ENCODE measurements around the gene ALKBH2.
A peak's percentile ranks its signal among the peaks of the same experiment; 100 is the strongest.

ALKBH2 gene

DNA sequence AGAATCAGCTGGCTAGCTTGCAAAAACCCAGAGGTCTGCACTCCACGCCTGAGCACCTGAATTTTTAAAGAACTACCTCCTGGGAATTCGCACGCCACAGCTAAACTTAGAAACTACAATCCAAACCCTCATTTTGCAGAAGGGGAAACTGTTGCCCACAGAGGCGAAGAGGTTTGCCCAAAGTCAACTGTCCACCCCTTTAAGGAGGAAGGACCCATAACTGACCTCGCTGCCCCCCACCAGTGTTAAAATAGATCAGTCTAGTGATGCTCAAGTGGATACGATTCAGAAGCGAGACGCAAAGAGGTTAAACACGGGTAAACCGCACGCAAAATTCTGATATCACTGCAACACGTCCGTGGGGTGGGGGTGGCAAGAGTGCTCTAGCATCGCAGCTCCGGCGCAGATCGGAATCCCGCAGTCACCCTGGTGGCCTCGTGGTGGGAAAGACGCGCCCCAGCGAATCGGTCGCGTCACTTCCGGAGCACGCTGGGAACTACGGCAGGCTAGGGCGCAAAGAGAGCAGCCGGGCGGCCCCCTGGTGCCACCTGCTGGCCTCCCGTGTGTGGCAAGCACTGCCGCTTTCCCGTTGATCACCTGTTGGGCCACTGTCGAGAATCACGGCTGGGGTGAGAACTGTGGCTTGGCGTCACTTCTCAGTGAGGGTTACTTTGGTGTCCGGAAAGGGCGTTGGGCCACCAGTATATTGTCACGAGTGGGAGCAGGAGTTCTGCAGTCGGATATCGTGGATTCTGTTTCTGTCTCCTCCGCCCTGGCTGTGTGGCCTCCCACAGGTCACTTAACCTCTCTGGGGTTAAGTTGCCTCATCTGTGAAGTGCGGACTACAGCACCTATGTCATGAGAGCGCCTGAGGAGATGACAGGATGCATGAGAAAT lies at the start of gene ALKBH2:
Gene ALKBH2, minus strand, starts transcription at position 451 of the 897 bp plus-strand sequence. CDS start 686 bp downstream, outside the sequence.
- peak; percentile 90 for DNase-seq (ENCODE audit: low read depth)

DNA sequence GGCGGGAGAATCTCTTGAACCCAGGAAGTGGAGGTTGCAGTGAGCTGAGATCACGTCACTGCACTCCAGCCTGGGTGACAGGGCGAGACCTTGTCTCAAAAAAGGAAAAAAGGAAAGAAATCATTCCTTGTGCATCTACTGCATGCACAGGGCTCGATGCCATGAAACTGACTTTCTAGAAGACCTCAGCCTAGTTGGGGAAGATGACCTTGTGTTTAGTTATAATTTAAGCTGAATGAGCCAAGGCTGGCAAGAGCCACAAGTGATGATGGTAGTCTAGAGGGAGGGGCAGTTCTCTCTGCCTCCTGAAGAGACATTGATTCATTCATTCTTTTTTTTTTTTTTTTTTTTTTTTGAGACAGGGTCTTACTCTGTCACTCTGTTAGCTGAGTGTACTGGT lies 47.3 kb upstream of the ALKBH2 start:
- DNase-seq (ENCODE audit: low read depth): no peak

DNA sequence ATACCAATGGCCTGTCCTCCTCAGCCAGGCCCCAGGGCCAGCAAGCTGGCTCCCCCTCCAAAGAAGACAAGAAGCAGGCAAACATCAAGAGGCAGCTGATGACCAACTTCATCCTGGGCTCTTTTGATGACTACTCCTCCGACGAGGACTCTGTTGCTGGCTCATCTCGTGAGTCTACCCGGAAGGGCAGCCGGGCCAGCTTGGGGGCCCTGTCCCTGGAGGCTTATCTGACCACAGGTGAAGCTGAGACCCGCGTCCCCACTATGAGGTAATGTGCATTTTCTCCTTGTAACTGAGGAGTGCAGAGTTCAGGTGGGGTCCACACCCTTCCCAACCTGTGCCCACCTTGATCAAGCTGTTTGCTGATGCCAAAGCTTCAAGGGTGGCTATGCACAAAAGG lies 46.5 kb upstream of the ALKBH2 start:
- no peak for DNase-seq (ENCODE audit: low read depth)

DNA sequence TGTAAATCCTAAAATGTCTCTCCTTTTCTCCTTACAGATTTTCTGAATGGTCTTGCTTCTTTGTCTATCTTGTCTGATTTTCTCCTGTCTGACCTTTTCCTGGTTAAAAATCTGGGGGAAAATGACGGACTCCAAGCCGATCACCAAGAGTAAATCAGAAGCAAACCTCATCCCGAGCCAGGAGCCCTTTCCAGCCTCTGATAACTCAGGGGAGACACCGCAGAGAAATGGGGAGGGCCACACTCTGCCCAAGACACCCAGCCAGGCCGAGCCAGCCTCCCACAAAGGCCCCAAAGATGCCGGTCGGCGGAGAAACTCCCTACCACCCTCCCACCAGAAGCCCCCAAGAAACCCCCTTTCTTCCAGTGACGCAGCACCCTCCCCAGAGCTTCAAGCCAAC lies 46.1 kb upstream of the ALKBH2 start:
- DNase-seq (ENCODE audit: low read depth): no peak

DNA sequence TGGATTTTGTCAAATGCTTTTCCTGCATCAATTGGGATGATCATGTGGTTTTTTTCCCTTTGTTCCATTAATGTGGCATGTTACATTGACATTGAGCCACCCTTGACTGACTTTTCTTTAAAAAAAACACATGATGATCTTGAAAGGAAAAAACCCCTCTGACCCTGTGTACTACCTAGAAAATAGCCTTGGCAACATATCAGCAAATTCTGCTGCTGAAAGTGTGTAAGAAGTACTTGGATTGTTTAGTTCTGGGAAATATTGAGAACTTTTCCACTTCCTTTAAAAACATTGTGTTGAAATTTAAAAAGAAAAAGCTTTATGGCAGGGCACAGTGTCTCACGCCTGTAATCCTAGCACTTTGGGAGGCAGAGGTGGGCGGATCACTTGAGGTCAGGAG lies 43.8 kb upstream of the ALKBH2 start:
- DNase-seq (ENCODE audit: low read depth): no peak

DNA sequence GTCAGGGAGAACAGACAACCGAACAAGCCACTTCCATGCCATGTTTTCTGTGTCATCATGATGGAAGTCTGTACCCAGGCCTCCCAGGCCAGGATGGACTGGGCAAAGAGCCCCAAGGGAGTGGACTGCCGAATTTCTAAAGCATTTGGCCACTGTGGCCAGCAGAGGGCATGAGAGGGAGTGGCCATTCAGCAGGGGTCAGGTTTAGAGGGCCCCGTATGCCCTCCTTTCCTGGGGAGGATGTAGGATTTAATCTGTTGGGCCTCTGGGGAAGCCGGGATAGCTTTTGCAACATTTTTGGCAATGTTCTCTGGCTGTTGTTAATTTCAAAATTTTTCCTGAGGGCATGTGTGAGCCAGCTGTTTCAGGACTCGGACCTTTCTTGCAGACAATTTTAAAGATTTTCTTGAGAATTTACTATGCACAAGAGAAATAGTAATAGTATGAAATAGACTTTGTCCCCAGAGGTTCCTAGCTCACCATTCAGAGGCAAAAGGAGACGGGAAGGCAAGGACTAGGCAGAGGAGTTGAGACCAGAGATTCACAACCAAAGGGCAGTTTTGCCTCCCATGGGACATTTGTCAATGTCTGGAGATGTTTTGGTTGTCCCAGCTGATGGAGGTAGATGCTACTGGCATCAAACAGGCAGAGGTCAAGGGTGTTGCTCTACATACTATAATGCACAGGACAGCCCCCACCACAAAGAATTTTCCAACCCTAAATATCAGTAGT lies 41.1 kb upstream of the ALKBH2 start:
- no peak for DNase-seq (ENCODE audit: low read depth)

DNA sequence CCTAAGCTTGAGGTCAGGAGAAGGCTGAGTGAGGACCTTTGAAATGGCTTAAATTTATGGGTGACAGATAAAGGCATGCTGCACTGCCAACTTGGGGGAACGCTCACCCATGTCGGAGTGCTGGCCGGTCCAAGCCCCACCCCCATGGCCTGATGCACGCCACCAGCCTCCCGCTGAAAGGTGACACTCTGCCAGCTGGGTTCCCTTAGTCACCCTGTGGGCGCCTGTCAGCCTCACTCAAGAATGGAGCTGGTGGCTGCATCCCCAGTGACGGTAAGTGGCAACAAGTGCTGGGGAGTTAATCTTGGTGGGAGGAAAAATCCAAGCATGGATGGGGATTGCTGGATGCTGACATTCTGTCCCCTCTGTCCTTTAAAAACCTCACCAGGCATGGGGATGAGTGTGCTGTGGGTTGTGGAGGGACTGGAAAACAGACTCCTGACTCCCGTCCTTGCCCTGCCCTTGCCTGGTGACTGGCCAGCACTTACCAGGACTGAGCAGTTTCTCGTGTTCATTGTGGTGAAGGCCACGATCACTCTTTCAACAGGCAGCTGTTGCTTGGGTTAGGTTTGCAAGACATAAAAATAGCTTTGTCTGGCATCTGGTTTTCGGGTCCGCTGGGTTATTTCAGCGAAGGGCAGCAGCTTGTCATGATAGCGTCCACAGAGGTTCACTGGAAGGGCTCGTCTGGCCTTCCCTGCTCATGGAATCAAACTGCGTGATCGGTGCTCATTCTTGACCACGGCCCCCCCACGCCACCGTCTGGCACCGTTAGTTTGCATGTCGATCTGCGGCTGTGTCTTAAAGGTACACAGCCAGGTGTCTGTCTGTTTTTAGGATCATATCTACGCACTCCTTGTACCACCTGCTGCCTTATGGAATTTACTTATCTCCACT lies 38.1 kb upstream of the ALKBH2 start:
- DNase-seq (ENCODE audit: low read depth): no peak

DNA sequence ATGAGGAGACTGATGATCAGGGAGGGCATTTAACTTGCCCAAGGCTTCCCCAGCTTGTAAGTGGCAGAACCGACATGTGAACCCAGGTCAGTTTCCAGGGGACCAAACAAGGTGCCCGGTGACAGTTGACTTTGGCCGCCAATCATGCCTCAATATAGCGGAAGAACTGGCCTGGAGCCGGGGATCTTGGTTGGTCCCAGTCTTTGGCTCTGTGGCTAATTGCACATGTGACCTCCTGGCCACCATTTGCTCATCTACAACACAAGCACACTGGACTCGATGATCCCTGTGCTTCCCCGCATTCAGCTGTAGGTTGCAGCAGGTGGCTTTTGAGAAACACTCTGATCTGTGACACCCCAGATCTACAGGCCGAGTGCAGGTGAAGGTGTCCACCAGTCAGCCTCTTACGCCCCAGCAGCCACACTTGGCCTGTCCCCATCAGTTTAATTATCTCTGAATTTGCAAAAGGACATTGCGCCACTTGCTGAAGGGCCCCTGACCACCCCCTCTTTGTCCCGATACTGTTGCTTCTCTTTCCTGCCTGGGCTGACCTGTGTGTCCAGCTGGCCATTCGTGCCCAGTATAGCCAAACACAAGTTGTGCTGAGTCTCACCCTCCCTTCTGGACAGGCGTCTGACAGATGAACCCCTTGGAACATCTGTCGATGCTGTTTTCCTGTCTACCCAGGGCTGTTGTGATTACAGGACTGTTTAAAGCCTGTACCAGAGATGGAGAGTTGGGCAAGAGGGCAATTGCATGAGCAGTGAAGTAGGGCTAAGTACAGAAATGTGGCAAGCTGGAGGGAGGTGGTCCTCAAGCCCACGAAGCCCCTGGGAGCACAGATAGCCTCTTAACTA lies 37.3 kb upstream of the ALKBH2 start:
- DNase-seq (ENCODE audit: low read depth): no peak

DNA sequence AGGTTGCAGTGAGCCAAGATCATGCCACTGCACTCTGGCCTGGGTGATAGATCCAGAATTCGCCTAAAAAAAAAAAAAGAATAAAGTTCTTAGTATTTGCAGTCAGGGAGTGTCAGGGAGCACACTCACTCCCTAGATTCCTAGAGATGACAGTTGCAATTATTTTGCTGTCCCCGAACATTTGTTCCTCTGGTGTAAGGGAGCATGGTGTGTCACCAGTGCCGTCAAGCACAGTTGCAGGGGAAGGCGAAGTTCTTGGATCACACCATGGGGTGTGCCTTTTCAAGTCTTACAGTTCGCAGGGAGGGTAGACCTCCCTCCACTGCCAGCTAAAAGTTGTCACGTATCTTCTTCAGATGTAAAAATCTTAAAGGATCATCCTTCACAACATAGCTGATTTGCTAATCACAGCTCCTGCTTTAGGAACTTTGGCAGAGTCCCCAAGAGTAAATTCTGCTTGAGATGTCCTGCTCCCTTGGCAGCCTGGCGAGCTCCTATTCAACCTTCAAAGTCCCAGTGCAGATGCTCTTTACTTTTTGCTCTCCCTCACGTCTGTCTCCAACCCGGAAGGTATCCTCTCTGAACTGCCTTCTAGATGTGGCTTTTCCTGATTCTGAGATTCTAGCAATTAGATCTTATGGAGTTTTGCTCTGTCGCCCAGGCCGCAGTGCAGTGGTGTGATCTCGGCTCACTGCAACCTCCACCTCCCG lies 34.4 kb upstream of the ALKBH2 start:
- DNase-seq (ENCODE audit: low read depth): no peak

DNA sequence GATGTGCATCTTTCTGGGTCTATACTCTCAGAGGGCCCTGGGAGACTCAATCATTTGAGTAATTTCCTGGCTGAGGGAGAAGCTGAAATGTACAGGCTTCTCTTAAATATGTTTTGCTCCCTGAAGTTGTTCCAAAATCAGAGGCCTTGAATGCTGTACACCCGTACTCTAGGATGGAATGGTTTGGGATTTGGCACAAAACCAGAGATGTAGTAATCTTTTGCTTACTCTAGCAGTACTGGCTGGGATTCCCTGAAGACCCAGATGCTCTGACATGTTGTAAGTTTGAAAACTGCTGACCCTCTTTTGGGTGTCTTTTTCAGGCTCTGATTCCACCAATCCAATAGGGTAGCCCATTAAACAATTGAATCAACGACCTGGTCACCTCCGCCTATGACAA lies 33.5 kb upstream of the ALKBH2 start:
- no peak for DNase-seq (ENCODE audit: low read depth)

DNA sequence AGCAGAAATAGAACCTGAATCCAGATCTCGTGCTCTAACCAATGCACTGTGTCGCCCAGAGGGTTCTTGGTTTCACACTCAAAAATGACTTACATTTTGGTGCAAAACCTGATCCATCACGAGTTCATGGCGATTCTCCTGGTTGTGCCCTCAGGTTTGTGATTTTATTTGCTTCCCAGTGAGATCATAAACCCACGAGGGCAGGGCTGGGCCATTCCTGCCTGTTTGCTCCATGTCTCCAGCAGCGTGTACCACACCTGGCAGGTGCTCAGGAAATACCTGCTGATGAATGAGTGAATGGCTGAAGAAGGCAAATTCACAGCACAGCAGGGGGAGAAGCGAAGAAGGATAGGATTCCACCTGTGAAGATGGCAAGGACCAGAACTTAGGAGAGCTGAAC lies 32.5 kb upstream of the ALKBH2 start:
- no peak for DNase-seq (ENCODE audit: low read depth)

DNA sequence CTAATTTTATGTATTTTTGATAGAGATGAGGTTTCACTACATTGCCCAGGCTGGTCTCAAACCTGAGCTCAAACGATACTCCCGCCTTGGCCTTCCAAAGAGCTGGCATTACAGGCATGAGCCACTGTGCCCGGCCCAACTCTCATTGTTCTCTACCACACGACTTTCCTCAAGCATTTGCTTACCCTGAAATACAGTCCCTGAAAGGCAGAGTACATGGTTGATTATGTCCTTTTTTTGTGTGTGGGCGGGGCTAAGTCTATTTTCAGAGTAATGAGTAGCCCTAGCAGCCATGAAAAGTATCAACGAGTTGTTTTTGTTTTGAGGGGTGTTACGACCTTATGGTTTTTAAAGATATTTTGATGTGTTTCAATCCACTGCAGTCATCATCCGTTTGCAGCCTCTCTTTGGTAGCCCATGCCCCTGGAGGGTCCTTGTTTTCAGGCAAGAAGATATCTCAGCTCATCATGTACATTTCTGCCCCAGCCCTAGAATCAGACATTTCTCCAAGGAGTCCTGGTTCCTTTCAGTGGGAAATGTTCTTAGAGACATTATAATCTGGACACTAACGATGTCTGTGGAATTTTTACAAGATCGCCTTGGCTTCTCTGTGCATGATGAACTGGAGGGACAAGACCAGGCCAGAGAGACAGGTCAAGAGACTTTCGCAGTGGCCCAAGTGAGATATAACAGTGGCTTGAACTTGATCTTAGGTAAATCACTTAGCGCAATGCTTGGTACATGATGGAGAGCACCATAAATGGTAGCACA lies 31.8 kb upstream of the ALKBH2 start:
- DNase-seq (ENCODE audit: low read depth): no peak

DNA sequence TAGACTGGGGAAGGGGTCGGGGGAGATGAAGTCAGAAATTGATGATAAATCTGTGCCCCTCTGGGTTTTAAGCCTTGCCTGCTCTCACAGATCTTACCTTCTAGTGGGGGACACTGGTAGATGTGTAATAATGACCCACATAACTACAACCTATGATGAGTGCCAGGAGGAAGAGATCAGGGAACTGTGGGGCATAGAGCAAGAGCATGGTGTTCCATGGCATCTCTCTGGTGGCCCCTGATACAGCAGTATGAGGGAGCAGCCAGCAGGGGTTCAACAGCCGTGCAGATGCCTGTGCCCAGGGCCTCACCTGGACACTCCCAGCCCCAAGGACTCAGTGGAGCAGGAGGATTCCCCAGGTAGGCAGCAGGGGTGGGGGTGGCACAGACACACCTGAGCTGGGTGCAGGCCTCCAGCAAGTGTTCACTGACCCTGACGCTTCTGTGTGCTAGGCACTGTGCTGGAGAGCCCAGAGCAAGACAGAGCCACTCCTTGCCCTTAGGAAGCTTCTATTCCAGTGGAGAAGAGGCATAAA lies 28.1 kb upstream of the ALKBH2 start:
- no peak for DNase-seq (ENCODE audit: low read depth)

DNA sequence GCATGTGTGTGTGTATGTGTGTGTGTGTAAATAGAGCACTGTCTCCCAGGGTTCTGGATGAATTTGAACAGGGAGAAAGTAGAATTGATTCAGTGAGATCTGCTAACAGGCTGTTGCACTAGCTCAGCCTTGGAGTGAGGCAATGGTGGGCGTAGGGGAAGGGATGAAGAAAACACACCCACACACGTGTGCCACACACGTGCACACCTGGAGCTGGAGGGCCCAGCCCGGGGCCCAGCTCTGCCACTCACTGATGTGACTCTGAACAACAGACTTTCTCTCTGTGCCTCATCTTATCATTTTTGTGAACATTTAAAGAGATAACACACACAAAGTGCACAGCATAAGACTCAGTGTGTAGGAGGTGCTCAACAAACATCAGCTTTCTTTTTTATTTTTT lies 27.3 kb upstream of the ALKBH2 start:
- DNase-seq (ENCODE audit: low read depth): no peak

DNA sequence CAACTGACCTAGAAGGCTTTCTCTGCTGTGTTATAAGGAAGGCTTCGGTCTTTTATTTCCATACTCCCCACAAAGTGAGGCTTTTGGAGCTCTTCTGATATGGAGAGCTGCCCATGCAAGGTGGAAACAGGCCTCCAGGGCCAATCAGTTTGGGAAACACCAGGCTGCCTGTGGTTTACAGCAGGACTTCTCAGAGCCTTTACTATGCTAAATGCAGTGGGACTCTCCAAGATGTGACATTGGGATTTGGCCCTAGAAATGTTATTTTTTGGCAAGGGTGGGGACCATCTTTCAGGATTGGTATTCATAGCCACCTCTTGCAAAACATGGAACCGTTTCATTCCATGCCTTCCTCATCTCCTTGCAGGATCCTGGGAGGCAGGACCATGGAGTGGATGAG lies 26.8 kb upstream of the ALKBH2 start:
- DNase-seq (ENCODE audit: low read depth): no peak

DNA sequence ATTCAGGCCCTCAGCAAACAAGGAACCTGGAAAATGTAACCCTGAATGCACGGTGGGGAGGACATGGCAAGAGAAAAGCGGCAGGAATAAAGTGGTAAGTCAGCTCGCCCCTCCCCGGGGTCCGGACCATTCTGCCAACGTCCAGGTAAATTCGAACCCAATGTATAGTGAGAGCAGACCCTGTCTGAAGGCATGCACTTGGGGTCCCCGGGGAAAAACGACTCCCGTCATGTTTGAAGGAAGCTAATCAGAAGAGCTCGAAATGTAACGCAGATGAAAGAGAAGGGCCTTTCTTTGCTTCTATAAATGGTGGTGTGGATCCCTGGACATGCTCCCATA lies 23.3 kb upstream of the ALKBH2 start:
- no peak for DNase-seq (ENCODE audit: low read depth)

DNA sequence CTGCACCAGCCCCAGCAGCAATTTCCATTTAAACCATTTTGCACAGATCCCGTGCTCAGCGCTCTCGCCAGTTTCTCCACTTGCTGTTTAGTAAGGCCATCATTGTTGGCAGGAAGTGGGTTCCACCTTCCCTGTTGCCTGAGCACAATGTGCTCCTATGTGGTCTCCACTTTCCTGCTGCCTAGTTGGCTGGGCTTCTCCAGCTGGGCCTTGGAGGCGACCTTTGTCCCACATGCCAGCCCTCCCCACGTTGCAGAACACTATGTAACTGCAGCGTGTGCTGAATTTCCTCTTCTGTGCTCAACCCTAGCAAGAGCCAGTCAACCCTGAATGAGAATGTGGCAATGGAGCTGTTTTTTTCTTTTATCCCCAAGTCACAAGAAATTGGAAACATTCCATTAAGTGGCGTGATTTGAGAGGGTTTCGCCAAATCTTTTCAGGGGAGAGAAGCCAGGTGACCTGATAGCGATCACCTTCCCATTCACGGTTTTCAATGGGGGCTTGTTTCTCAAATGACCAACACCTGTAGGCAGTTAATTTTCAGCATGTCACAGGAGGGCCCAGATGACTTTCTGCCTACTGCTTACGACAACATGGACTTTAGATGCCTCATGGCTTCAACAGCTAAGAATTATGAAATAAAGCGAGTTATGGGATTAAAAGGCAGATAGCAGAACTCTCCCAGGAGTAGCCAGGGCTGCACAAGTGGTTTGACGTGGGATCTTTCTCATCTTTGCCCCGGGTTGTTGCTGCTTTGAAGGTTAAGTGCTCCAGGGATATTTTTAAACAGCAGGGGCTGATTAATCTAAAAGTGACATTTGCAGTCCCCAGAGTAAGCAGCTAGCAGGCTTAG lies 22.7 kb upstream of the ALKBH2 start, which contains the start of gene ACACB:
Gene ACACB, plus strand, starts transcription at position 830 of the 853 bp plus-strand sequence. CDS start 22,819 bp downstream, outside the sequence.
- DNase-seq (ENCODE audit: low read depth): no peak

DNA sequence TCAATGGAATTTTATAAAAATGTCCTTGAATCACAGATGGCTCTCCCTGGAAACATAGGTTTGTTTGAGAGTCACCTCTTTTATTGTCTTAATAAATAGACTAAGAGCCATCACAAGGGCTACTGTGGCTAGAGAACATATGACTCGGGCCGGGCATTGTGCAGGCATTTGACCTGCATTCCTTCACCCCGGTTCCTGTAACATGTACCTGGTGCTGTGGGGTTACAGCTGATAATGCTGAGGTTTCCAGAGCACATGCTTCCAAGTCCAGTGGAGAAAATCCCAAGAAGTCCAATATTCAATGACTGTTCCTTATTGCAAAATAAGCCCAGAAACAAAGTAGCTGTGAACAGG lies 22.1 kb upstream of the ALKBH2 start:
- DNase-seq (ENCODE audit: low read depth): no peak

DNA sequence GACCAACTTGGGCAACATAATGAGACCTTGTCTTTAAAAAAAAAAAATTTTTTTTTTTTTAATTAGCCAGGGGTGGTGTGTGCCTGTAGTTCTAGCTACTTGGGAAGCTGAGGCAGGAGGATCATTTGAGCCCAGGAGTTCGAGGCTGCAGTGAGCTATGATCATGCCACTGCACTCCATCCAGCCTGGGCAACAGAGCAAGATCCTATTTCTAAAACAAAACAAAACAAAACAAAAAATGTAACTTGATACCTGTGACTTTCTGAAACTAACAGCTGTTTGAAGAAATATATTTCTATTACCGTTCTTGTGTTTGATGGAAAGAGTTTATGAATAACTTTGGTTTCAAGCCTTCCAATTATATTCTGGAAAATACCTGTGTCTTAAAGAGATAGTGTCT lies 21.4 kb upstream of the ALKBH2 start:
- DNase-seq (ENCODE audit: low read depth): no peak
